Lung (tissue), 12 donors: ENCODE data around the gene PRSS33. TPM values are rescaled to one million over a fixed set of nuclear protein-coding genes. Genes with fewer than 3 reads are reported as not detected.

Experiments used
- ATAC-seq: fragments of 200-7000 bp; cut with Tn5 transposase; one replicate; pipeline ENCODE4 v1.9.1; 2020; ENCODE audit warnings: moderate number of reproducible peaks; ENCODE audit not compliant: insufficient read depth, low FRiP score
- DNase-seq, 3 donors: peaks; one replicate each; pipeline ENCODE4 v3.0.0-alpha.2; 2013 to 2017
- H3K27ac ChIP-seq, 2 donors: one replicate each; pipeline ENCODE4 v1.5.1; 2013; ENCODE audit warnings: mild to moderate bottlenecking in 2 of 2, moderate library complexity in 2 of 2, control low read depth in 1 of 2, inconsistent platforms in 1 of 2, low read depth in 1 of 2, low read length in 1 of 2
- H3K27me3 ChIP-seq, 3 donors: one replicate each; pipeline ENCODE4 v1.5.1; 2013; ENCODE audit warnings: low read length in 2 of 3; ENCODE audit not compliant: control insufficient read depth in 3 of 3, insufficient read depth in 3 of 3
- H3K36me3 ChIP-seq, 4 donors: one replicate each; pipeline ENCODE4 v1.5.1; 2013; ENCODE audit warnings: low read length in 4 of 4, mild to moderate bottlenecking in 1 of 4, moderate library complexity in 1 of 4; ENCODE audit not compliant: control insufficient read depth in 4 of 4, insufficient read depth in 4 of 4
- H3K4me1 ChIP-seq, 5 donors: one replicate each; pipeline ENCODE4 v1.5.1; 2013; ENCODE audit warnings: low read length in 5 of 5, mild to moderate bottlenecking in 2 of 5, moderate library complexity in 1 of 5; ENCODE audit not compliant: control insufficient read depth in 5 of 5, insufficient read depth in 5 of 5
- H3K4me3 ChIP-seq: one replicate; pipeline ENCODE4 v1.5.1; 2013; ENCODE audit warnings: mild to moderate bottlenecking, control low read depth, moderate library complexity
- H3K9ac ChIP-seq, 2 donors: one replicate each; pipeline ENCODE4 v1.5.1; 2013; ENCODE audit warnings: low read length in 2 of 2, control low read depth in 1 of 2; ENCODE audit not compliant: insufficient read depth in 1 of 2
- H3K9me3 ChIP-seq, 4 donors: one replicate each; pipeline ENCODE4 v1.5.1; 2013; ENCODE audit warnings: low read length in 3 of 4, mild to moderate bottlenecking in 1 of 4, moderate library complexity in 1 of 4; ENCODE audit not compliant: control insufficient read depth in 4 of 4, insufficient read depth in 3 of 4
- WGBS, 2 donors: extraction: QIAGEN DNeasy Blood & Tissue Kit; methylation state at CpG; one replicate each; pipeline ENCODE4 v1.1.7; 2013; 5-methylcytosine and 5-hydroxymethylcytosine counted together
- polyA plus RNA-seq, 2 donors: library from polyadenylated mRNA; stranded (reverse); fragments of 200-250 nt; gene quantifications; one replicate each; pipeline ENCODE4 v1.2.1, GENCODE V29; 2013
- total RNA-seq, 2 donors: library from RNA; depleted of rRNA in 1 of 2; stranded (reverse); fragments of >200 nt in 1 of 2; gene quantifications; one replicate each; pipeline ENCODE4 v1.2.1, GENCODE V29; 2014 to 2021
- TF ChIP-seq, protein P1 (sequence below): IDR thresholded peaks from 2 replicates; pipeline ENCODE4 v1.5.1; 2012; ENCODE audit warnings: mild to moderate bottlenecking; ENCODE audit errors: control extremely low read depth, extremely low read depth
- donor health status: control.
- donor health status: control.
- donor health status: Bipolar disorder and iron deficiency.
- donor health status: healthy.
- donor health status: DM: yes; HTN: yes; CAD: no.

PRSS33 gene
- total and polyA plus RNA-seq, 4 donors = 0.08 to 0.12 TPM; not detected in 2

DNA sequence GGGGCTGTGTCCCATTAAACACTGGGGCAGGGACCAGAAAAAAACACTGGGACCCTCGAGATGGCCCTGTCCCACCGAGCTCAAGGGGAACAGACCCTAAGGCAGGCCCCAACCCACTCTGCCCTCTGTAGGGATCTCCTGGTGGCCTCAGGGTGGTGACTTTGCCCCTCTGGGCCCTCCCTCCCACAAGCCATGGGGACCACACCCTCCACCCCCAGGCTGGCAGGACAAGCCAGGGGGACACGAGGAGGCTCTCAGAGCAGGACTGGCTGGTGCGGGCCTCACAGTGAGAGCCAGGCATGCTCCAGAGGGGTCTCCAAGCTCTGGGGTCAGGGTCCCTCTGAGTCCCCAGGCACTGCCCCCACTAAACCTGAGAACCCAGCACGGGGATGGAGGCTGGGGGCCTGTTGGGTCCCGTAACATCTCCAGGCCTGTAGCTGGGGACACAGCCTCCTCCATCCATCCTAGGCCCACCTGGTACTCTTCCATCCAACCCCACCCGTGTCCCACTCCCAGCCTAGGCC is 49.4 kb downstream of the PRSS33 start:
- Histone ChIP-seq H3K27ac (no peak overlapping the region), H3K4me3 (no peak overlapping the region), H3K36me3 (no peaks in the 10 kb centered on the region), H3K9ac (no peak overlapping the region), H3K4me1 (no peaks in the 10 kb centered on the region), H3K9me3 (no peaks in the 10 kb centered on the region), H3K27me3 (no peaks in the 10 kb centered on the region)
- no peak for DNase-seq
- TF ChIP-seq, protein P1, sequence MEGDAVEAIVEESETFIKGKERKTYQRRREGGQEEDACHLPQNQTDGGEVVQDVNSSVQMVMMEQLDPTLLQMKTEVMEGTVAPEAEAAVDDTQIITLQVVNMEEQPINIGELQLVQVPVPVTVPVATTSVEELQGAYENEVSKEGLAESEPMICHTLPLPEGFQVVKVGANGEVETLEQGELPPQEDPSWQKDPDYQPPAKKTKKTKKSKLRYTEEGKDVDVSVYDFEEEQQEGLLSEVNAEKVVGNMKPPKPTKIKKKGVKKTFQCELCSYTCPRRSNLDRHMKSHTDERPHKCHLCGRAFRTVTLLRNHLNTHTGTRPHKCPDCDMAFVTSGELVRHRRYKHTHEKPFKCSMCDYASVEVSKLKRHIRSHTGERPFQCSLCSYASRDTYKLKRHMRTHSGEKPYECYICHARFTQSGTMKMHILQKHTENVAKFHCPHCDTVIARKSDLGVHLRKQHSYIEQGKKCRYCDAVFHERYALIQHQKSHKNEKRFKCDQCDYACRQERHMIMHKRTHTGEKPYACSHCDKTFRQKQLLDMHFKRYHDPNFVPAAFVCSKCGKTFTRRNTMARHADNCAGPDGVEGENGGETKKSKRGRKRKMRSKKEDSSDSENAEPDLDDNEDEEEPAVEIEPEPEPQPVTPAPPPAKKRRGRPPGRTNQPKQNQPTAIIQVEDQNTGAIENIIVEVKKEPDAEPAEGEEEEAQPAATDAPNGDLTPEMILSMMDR = no peak
- whole genome bisulfite sequencing, 2 donors = 76 to 77% methylated on average over 7 of the region's 7 CpGs
- no peak for ATAC-seq

DNA sequence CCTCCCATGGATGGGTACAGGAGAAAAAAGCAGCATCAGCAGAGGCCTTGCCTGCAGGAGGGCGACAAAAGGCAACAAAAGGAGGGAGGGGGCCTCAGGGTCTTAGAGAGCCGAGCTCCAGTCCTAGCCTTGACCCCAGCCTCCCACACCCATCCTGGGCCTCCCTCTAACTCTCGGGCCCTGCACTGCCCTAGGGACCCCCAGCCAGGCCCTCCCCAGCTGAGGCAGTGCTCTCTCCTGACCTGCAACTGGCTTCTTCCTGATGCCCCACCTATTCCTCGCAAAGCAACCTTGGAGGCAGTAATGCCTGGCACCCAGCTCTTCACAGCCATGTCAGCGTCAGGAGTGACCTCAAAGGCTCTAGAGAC is 50.1 kb downstream of the PRSS33 start:
- no peak for DNase-seq
- Histone ChIP-seq H3K9ac (no peak overlapping the region), H3K9me3 (no peaks in the 10 kb centered on the region), H3K27ac (no peak overlapping the region), H3K4me3 (no peak overlapping the region), H3K27me3 (no peaks in the 10 kb centered on the region), H3K4me1 (no peaks in the 10 kb centered on the region), H3K36me3 (no peaks in the 10 kb centered on the region)
- ATAC-seq = no peak
- WGBS, 2 donors = 86 to 88% methylated on average over 5 of the region's 5 CpGs
- TF ChIP-seq, protein P1 = no peak

DNA sequence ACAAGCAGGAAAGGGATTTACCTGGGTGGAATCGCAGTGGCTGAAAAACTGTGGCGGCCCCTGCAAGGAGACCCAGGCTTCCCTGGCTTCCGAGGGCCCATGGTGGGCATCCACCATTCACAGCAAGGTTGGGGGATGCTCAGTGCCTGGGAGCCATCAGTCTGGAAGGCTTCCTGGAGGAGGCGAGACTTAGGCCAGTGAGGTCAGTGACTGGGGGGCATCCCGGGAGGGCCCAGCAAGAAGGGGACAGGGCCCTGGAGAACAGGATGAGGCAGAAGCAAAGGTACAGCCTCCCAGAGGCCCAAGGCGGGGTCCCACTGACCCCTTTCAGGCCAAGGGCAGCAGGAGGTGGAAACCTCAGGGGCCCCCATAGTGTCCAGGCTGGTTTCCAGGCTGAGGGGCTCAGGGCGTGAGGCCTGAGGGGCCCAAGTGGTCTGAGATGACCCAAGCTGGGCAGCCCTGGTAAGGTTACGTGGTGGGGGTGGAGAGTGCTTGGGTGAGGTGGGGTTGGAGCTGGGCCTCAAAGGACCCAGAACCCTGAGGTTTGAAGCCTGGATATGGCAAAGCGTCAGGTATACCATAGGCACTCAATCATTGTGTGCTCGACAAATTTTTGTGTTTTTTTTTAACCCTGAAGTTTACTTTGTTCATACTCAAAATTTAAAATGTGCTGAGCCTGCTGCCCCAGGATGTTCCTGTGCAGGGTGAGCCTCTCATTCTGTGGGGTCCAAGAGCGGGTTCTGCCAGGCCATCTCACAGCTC is 50.7 kb downstream of the PRSS33 start:
- Histone ChIP-seq H3K9me3 (no peaks in the 10 kb centered on the region), H3K4me1 (no peaks in the 10 kb centered on the region), H3K4me3 (no peak overlapping the region), H3K27me3 (no peaks in the 10 kb centered on the region), H3K9ac (no peak overlapping the region), H3K36me3 (no peaks in the 10 kb centered on the region), H3K27ac (no peak overlapping the region)
- WGBS, 2 donors = 92 to 96% methylated on average over 11 of the region's 11 CpGs
- DNase-seq = no peak
- ATAC-seq = no peak
- TF ChIP-seq, protein P1 = no peak
